Brain pericyte (primary cell): ENCODE measurements around the gene SECTM1.

Source experiments
- DNase-seq: peaks from one replicate; pipeline ENCODE4 v3.0.0-alpha.2; 2012; ENCODE audit warnings: low read depth, low spot score

SECTM1 gene

GRCh38 chr17:82315703-82316358 lies 17.7 kb downstream of the SECTM1 start:
- no peak for DNase-seq

- no peak for DNase-seq
Measured at GRCh38 chr17:82314727-82315605, 18.6 kb downstream of the SECTM1 start.

GRCh38 chr17:82314012-82314726 lies 19.4 kb downstream of the SECTM1 start:
- DNase-seq: no peak

- DNase-seq: no peak
Measured at GRCh38 chr17:82313195-82314011, 20.2 kb downstream of the SECTM1 start.

- DNase-seq: no peak
Measured at GRCh38 chr17:82311971-82312370, 21.6 kb downstream of the SECTM1 start.

GRCh38 chr17:82310877-82311276 lies 22.7 kb downstream of the SECTM1 start:
- no peak for DNase-seq

GRCh38 chr17:82309656-82310570 lies 23.7 kb downstream of the SECTM1 start:
- no peak for DNase-seq

- DNase-seq: no peak
Measured at GRCh38 chr17:82305727-82306300, 27.8 kb downstream of the SECTM1 start.

- DNase-seq: no peak
Measured at GRCh38 chr17:82304826-82305726, 28.5 kb downstream of the SECTM1 start.

- DNase-seq: no peak
Measured at GRCh38 chr17:82303944-82304808, 29.4 kb downstream of the SECTM1 start.

GRCh38 chr17:82302991-82303943 lies 30.3 kb downstream of the SECTM1 start:
- DNase-seq: no peak

- DNase-seq: no peak
Measured at GRCh38 chr17:82302568-82302963, 31.0 kb downstream of the SECTM1 start.

GRCh38 chr17:82301916-82302567 lies 31.5 kb downstream of the SECTM1 start:
- DNase-seq: no peak

GRCh38 chr17:82301300-82301915 lies 32.2 kb downstream of the SECTM1 start:
- DNase-seq: no peak

- DNase-seq: no peak
Measured at GRCh38 chr17:82300707-82301270, 32.8 kb downstream of the SECTM1 start.

- no peak for DNase-seq
Measured at GRCh38 chr17:82300228-82300627, 33.3 kb downstream of the SECTM1 start.
